Erythroblast (primary cell): ENCODE measurements around the gene NCCRP1.

ENCODE experiments used
- GATA1 ChIP-seq: IDR thresholded peaks from 2 replicates; pipeline ENCODE4 v1.6.1; 2011; ENCODE audit warnings: low read depth, mild to moderate bottlenecking, control low read depth, low read length, moderate library complexity
- POLR2A ChIP-seq: IDR thresholded peaks from 2 replicates; pipeline ENCODE4 v1.6.1; 2011; ENCODE audit warnings: mild to moderate bottlenecking, low read length

DNA sequence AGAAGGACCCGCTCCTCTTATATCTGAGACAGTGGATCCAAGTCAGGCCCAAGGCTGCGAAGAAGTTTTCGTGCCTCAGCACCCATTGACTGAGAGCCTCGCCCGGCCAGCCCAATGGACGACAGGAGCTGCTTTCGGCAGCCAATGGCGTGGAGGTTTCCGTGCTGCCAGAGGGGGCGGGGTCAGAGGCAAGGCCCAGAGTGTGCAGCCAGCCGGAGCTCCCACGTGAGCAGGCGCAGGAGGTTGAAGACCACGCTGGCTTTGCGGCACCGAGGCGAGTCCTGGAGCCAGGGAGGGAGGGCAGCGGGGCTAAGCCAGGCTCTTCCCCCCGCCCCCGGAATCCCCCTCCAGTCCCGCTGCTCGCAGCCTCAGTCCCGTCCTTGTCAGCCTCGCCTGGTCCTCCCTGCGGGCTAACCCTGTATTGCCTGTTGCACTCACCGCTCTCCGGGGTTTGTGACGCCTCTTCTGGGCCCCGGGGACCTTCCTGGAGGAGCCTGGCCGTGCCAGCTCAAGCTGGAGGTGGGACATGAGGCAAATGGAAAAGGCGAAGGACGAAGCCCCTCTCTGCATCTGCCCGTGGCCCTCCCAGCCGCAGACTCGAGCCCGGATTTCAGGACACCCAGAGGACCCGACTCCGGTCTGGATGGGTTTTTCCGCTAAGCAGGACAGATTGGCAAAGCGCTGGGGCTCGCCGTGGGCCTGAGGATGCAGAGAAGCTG, 50.3 kb downstream of the NCCRP1 start:
- TF ChIP-seq POLR2A (no peak), GATA1 (no peak)
